Activated T-helper 1 cell treated with anti-CD3 and anti-CD28 coated beads, Interleukin-12 subunit alpha, Interleukin-12 subunit beta, Interleukin-2, Interleukin-4 antibody, amounts not matched to agents 30 ng/mL and 10 ng/mL and 1 ng/mL, durations not matched to agents 14 hours and 24 hours and 36 hours (primary cell): ENCODE results near the gene HAPLN1. TPM values are rescaled to one million over a fixed set of nuclear protein-coding genes. Genes with fewer than 3 reads are reported as not detected.
"Not testable (repeated sequence)": the region's sequence is repeated elsewhere in the genome, so short reads cannot be mapped to it uniquely, and the experiment has no call there.

Experiments
- DNase-seq: peaks from one replicate; pipeline ENCODE4 v3.0.0; 2021; ENCODE audit warnings: low spot score
- H3K27ac Mint-ChIP-seq: one replicate; pipeline ENCODE4 v1.8.0; 2021; ENCODE audit warnings: mild to moderate bottlenecking, mixed read lengths
- H3K27me3 Mint-ChIP-seq: one replicate; pipeline ENCODE4 v1.8.0; 2022; ENCODE audit warnings: mild to moderate bottlenecking, moderate library complexity, mixed read lengths; ENCODE audit not compliant: insufficient read depth
- H3K36me3 Mint-ChIP-seq: one replicate; pipeline ENCODE4 v1.8.0; 2021; ENCODE audit warnings: low read depth, mixed read lengths
- H3K4me1 Mint-ChIP-seq: one replicate; pipeline ENCODE4 v1.8.0; 2021; ENCODE audit warnings: low read depth, mixed read lengths
- H3K4me3 Mint-ChIP-seq: one replicate; pipeline ENCODE4 v1.8.0; 2021; ENCODE audit warnings: mild to moderate bottlenecking, moderate library complexity, mixed read lengths
- H3K9me3 Mint-ChIP-seq: one replicate; pipeline ENCODE4 v1.8.0; 2021; ENCODE audit warnings: mixed read lengths
- intact Hi-C: fragments of 100-400 bp; cut with micrococcal nuclease; formaldehyde crosslinking; loops from one replicate; pipeline ENCODE4 v1.15.1; 2024
- total RNA-seq: library from RNA; stranded (reverse); gene quantifications from 2 replicates; pipeline ENCODE4 v1.2.3, GENCODE V29; 2022

Gene HAPLN1
- total RNA-seq: not detected in 2 replicates

DNA sequence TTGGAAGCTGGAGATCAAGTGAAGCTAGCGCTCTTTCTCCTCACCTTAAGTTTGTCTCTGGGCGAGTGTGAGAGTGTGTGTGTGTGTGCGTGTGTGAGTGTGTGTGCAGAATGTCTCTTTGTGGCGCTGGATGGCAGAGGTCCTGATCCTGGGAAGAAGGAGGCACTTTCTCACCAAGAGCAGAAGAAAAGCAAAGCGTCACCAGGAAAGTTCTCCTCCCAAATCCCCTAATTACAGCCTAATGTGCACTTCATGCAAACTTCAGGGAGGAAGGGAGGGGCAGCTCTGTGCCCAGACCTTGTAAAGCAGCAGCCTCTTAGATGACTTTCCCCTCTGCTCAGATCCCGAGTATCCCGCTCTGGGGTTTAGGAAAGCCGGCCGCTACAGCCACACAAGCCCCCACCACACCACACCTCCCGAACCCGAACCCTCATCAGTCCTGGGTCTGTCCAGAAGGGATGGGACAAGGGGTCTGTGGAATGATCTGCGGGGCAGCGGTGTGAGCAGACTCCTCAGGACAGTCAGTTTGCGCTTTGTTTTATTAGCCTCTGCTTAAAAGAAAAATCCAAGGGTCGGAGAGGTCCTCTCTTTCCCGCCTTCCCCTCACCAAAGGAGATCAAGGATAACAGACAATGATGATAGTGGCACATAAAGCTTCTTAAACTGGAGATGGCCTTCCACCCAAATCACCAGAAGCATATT lies at the start of gene HAPLN1:
TSS of gene HAPLN1 (minus strand) at position 20 of the 702 bp plus-strand sequence. CDS start 47,332 bp downstream, outside the sequence.
- peaks cover 2% of the 10 kb centered on the region for H3K36me3 Mint-ChIP-seq
- intact Hi-C loops: no loop called here
- no peak for DNase-seq
- H3K27me3 Mint-ChIP-seq: peaks cover 56% of the 10 kb centered on the region
- H3K9me3 Mint-ChIP-seq: no peaks in the 10 kb centered on the region
- no peaks in the 10 kb centered on the region for H3K4me1 Mint-ChIP-seq
- H3K4me3 Mint-ChIP-seq: peak within 1 kb of the TSS; percentile 64
- H3K27ac Mint-ChIP-seq: no peak within 1 kb of the TSS

DNA sequence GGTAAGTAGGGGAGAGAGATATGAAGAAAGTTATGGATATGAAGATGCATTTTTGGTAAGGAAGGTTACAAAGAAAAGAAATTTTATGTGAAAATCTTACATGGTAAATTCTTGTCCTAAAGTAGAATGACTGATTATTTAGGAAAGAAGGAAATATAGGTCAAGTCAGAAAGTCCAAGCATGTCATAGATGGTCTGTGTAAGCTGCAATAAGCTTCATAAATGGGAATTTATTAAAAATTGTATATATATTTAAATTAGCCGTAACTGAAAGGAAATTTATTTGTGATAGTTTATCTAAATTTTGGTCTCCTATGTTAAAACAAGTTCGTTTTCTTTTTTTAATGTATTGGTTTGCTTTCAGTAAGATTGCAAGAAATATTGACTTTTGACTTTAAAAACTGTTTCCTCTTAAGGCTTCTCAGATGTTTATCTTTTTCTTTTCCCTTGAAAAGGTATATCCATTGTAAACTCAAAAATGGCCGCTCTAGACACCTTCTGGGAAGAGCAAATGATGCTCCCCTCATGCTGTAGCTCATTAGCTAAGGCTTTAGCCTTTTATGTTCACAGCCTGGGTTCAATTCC lies 46.8 kb upstream of the HAPLN1 start:
- Mint-ChIP-seq H3K36me3 (no peaks in the 10 kb centered on the region), H3K27me3 (no peaks in the 10 kb centered on the region), H3K9me3 (peaks cover 25% of the 10 kb centered on the region), H3K27ac (no peak overlapping the region), H3K4me1 (no peaks in the 10 kb centered on the region), H3K4me3 (no peak overlapping the region)
- no peak for DNase-seq
- intact Hi-C loops: no loop called here

DNA sequence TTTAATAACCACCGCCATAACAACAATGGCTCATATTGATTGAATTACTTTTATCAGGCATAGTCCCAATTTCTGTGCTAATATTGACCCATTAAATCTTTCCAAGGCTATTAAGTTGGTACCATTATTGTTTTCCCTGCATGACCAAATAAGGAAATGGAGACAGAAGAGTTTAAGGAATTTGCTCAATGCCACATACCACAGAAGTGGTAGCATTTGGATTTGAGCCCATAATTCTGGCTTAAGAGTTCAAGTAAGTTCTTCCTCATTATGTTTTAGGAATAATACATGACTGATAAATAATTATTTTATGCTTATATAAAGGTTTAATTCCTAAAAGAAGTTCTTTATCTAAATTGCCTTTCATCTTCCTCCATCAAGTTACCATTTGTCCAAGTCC lies 43.4 kb upstream of the HAPLN1 start:
- no peak overlapping the region for H3K27ac Mint-ChIP-seq
- no peaks in the 10 kb centered on the region for H3K27me3 Mint-ChIP-seq
- H3K9me3 Mint-ChIP-seq: peaks cover 23% of the 10 kb centered on the region
- H3K4me1 Mint-ChIP-seq: no peaks in the 10 kb centered on the region
- H3K4me3 Mint-ChIP-seq: no peak overlapping the region
- no peak for DNase-seq
- H3K36me3 Mint-ChIP-seq: no peaks in the 10 kb centered on the region
- intact Hi-C loops: no loop called here

GRCh38 chr5:83760579-83760978 lies 39.9 kb upstream of the HAPLN1 start:
- no peaks in the 10 kb centered on the region for H3K36me3 Mint-ChIP-seq
- DNase-seq: no peak
- H3K9me3 Mint-ChIP-seq: peaks cover 3% of the 10 kb centered on the region
- no peaks in the 10 kb centered on the region for H3K4me1 Mint-ChIP-seq
- no peak overlapping the region for H3K4me3 Mint-ChIP-seq
- no peak overlapping the region for H3K27ac Mint-ChIP-seq
- no peaks in the 10 kb centered on the region for H3K27me3 Mint-ChIP-seq
- intact Hi-C loops: no loop called here

GRCh38 chr5:83752700-83753099 lies 32.0 kb upstream of the HAPLN1 start:
- intact Hi-C loops: no loop called here
- no peak overlapping the region for H3K4me3 Mint-ChIP-seq
- no peak for DNase-seq
- peaks cover 4% of the 10 kb centered on the region for H3K27me3 Mint-ChIP-seq
- no peaks in the 10 kb centered on the region for H3K36me3 Mint-ChIP-seq
- H3K9me3 Mint-ChIP-seq: peaks cover 10% of the 10 kb centered on the region
- no peak overlapping the region for H3K27ac Mint-ChIP-seq
- no peaks in the 10 kb centered on the region for H3K4me1 Mint-ChIP-seq

GRCh38 chr5:83751201-83751600 lies 30.5 kb upstream of the HAPLN1 start:
- Mint-ChIP-seq H3K36me3 (no peaks in the 10 kb centered on the region), H3K4me3 (no peak overlapping the region), H3K27ac (no peak overlapping the region), H3K4me1 (no peaks in the 10 kb centered on the region), H3K27me3 (peaks cover 4% of the 10 kb centered on the region), H3K9me3 (peaks cover 8% of the 10 kb centered on the region)
- DNase-seq: no peak
- intact Hi-C loops: no loop called here

DNA sequence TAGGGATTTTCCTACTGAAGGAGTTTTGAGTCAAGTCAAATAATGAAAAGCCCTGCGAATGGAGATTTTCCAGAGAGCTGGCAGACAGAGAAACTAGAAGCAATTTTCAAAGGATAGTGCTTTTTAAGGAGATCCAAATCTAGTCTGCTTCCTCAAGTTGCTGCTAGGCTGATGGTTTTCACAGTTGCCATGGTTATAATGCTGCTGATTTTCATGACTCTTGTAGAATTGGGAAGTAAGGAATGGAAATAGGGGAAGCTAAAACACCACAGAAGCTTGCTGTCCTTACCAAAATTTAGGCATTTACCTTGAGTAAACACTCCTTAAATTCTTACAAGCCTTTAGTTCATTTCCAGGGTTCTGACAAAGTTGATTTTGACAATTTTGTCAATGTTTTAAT lies 30.1 kb upstream of the HAPLN1 start:
- no peak for DNase-seq
- intact Hi-C loops: no loop called here
- no peak overlapping the region for H3K27ac Mint-ChIP-seq
- H3K36me3 Mint-ChIP-seq: no peaks in the 10 kb centered on the region
- H3K27me3 Mint-ChIP-seq: peaks cover 4% of the 10 kb centered on the region
- H3K4me3 Mint-ChIP-seq: no peak overlapping the region
- H3K9me3 Mint-ChIP-seq: peaks cover 8% of the 10 kb centered on the region
- H3K4me1 Mint-ChIP-seq: no peaks in the 10 kb centered on the region

GRCh38 chr5:83745816-83746215 lies 25.2 kb upstream of the HAPLN1 start:
- no peaks in the 10 kb centered on the region for H3K27me3 Mint-ChIP-seq
- intact Hi-C loops: no loop called here
- no peak overlapping the region for H3K27ac Mint-ChIP-seq
- H3K4me1 Mint-ChIP-seq: no peaks in the 10 kb centered on the region
- no peak overlapping the region for H3K4me3 Mint-ChIP-seq
- DNase-seq: no peak
- H3K9me3 Mint-ChIP-seq: peaks cover 8% of the 10 kb centered on the region
- no peaks in the 10 kb centered on the region for H3K36me3 Mint-ChIP-seq

DNA sequence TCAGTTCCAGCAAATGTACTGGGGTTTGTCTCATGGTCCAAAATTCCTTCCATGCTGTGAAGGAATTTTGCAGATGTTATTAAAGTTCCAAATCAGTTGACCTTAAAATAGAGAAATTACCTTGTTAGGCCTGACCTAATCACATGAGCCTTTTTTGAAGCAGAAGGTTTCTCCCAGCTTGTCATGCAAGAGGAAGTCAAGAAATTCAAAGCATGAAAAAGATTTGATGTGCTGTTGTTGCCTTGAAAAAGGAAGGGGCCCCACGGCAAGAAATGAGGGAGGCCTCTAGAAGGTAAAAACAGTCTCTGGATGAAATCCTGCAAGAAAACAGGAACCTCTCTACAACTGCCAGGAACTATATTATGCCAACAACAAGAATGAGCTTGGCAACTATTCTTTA lies 24.2 kb upstream of the HAPLN1 start:
- no peak overlapping the region for H3K4me3 Mint-ChIP-seq
- no peak for DNase-seq
- H3K27me3 Mint-ChIP-seq: no peaks in the 10 kb centered on the region
- peaks cover 6% of the 10 kb centered on the region for H3K9me3 Mint-ChIP-seq
- no peak overlapping the region for H3K27ac Mint-ChIP-seq
- H3K36me3 Mint-ChIP-seq: no peaks in the 10 kb centered on the region
- H3K4me1 Mint-ChIP-seq: no peaks in the 10 kb centered on the region
- intact Hi-C loops: no loop called here

DNA sequence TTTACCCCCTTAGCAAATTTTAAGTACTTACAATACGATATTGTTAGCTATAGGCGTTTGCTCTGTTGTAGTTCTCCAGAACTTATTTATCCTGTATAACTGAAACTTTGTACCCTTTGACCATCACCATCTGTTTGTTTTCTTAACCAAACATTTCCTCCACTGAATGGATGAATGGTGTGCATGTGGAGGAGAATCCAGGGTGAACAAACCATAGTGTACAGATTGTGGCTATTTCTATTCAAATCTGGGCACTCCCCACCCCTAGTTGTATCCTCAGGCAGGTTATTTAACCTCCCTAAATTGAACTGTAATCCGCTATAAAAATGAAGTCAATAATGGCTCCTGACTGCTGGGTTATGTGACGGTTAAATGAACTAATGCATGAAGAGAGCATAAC lies 21.4 kb upstream of the HAPLN1 start:
- DNase-seq: no peak
- H3K4me3 Mint-ChIP-seq: no peak overlapping the region
- no peaks in the 10 kb centered on the region for H3K4me1 Mint-ChIP-seq
- H3K27me3 Mint-ChIP-seq: peaks cover 2% of the 10 kb centered on the region
- H3K27ac Mint-ChIP-seq: no peak overlapping the region
- no peaks in the 10 kb centered on the region for H3K36me3 Mint-ChIP-seq
- intact Hi-C loops: no loop called here
- H3K9me3 Mint-ChIP-seq: no peaks in the 10 kb centered on the region

DNA sequence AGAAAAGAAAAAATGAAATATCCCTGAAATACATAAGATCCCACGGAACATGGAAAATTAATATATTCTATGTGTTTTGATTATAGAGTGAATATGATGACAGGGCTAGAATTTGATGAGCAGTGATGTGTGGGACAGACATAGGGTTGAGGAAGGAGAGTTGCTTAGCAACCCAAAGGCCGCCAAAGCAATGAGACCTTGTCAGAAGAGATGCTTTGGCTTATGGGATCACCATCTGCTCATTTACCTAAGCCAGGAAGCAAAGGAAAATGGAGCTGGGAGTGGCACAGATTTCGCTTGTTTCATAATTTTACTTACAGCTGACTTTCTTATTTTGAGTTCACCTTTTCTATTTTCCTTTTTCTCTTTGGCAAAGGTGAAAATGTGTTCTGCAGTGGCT lies 20.9 kb upstream of the HAPLN1 start:
- Mint-ChIP-seq H3K4me1 (no peaks in the 10 kb centered on the region), H3K9me3 (no peaks in the 10 kb centered on the region), H3K4me3 (no peak overlapping the region), H3K36me3 (no peaks in the 10 kb centered on the region), H3K27me3 (peaks cover 2% of the 10 kb centered on the region), H3K27ac (no peak overlapping the region)
- DNase-seq: no peak
- intact Hi-C loops: no loop called here

GRCh38 chr5:83740741-83741140 lies 20.1 kb upstream of the HAPLN1 start:
- Mint-ChIP-seq H3K27ac (no peak overlapping the region), H3K36me3 (no peaks in the 10 kb centered on the region), H3K27me3 (peaks cover 2% of the 10 kb centered on the region), H3K4me1 (no peaks in the 10 kb centered on the region), H3K4me3 (no peak overlapping the region), H3K9me3 (no peaks in the 10 kb centered on the region)
- no peak for DNase-seq
- intact Hi-C loops: no loop called here

GRCh38 chr5:83736169-83736568 lies 15.5 kb upstream of the HAPLN1 start:
- intact Hi-C loops, H3K9me3 Mint-ChIP-seq: not testable (repeated sequence)

GRCh38 chr5:83735058-83735457 lies 14.4 kb upstream of the HAPLN1 start:
- H3K27ac Mint-ChIP-seq, H3K36me3 Mint-ChIP-seq, intact Hi-C loops, DNase-seq, H3K9me3 Mint-ChIP-seq, H3K4me3 Mint-ChIP-seq, H3K4me1 Mint-ChIP-seq, H3K27me3 Mint-ChIP-seq: not testable (repeated sequence)

More at GRCh38 chr5:83736169-83736568, 15.5 kb upstream of the HAPLN1 start:
- not testable (repeated sequence) for DNase-seq, H3K36me3 Mint-ChIP-seq, H3K4me3 Mint-ChIP-seq, H3K27ac Mint-ChIP-seq, H3K27me3 Mint-ChIP-seq, H3K4me1 Mint-ChIP-seq
